Rectal smooth muscle tissue (tissue), 1 donor: ENCODE results near the gene FTCDNL1.

Experiments
- H3K27ac ChIP-seq: one replicate; pipeline ENCODE4 v1.7.0; 2013; ENCODE audit warnings: low read depth, low read length, inconsistent platforms
- H3K27me3 ChIP-seq: one replicate; pipeline ENCODE4 v1.7.0; 2013; ENCODE audit warnings: low read length; ENCODE audit not compliant: control insufficient read depth, insufficient read depth
- H3K36me3 ChIP-seq: one replicate; pipeline ENCODE4 v1.7.0; 2013; ENCODE audit warnings: low read length; ENCODE audit not compliant: control insufficient read depth, insufficient read depth
- H3K4me1 ChIP-seq: one replicate; pipeline ENCODE4 v1.7.0; 2013; ENCODE audit warnings: low read length; ENCODE audit not compliant: control insufficient read depth, insufficient read depth
- H3K4me3 ChIP-seq: one replicate; pipeline ENCODE4 v1.7.0; 2013; ENCODE audit warnings: low read length
- H3K9ac ChIP-seq: one replicate; pipeline ENCODE4 v1.7.0; 2013; ENCODE audit warnings: low read length

FTCDNL1 gene

GRCh38 chr2:199716807-199717586 is 134.0 kb downstream of the FTCDNL1 start:
- H3K9ac ChIP-seq: no peak overlapping the region
- H3K4me1 ChIP-seq: no peaks in the 10 kb centered on the region
- H3K27me3 ChIP-seq: no peaks in the 10 kb centered on the region
- no peaks in the 10 kb centered on the region for H3K36me3 ChIP-seq
- H3K4me3 ChIP-seq: no peak overlapping the region
- no peak overlapping the region for H3K27ac ChIP-seq

- H3K36me3 ChIP-seq: no peaks in the 10 kb centered on the region
- no peaks in the 10 kb centered on the region for H3K27me3 ChIP-seq
- H3K4me3 ChIP-seq: no peak overlapping the region
- H3K27ac ChIP-seq: no peak overlapping the region
- H3K9ac ChIP-seq: no peak overlapping the region
- H3K4me1 ChIP-seq: no peaks in the 10 kb centered on the region
These were observed 137.2 kb downstream of the FTCDNL1 start for GRCh38 chr2:199713746-199714145.

- Histone ChIP-seq H3K9ac (no peak overlapping the region), H3K27ac (no peak overlapping the region), H3K36me3 (no peaks in the 10 kb centered on the region), H3K27me3 (no peaks in the 10 kb centered on the region), H3K4me1 (no peaks in the 10 kb centered on the region), H3K4me3 (no peak overlapping the region)
These were observed 140.4 kb downstream of the FTCDNL1 start for GRCh38 chr2:199710551-199710950.
